Activated gamma-delta T cell treated with anti-CD3 and anti-CD28 coated beads, Interleukin-2, amount 50 U/mL, for 16 hours (primary cell): ENCODE results near the gene CAPG.
"Not testable (repeated sequence)": the region's sequence is repeated elsewhere in the genome, so short reads cannot be mapped to it uniquely, and the experiment has no call there.

Source experiments
- DNase-seq: peaks from one replicate; pipeline ENCODE4 v3.0.0-alpha.2; 2020; ENCODE audit warnings: low read depth

CAPG gene

DNA sequence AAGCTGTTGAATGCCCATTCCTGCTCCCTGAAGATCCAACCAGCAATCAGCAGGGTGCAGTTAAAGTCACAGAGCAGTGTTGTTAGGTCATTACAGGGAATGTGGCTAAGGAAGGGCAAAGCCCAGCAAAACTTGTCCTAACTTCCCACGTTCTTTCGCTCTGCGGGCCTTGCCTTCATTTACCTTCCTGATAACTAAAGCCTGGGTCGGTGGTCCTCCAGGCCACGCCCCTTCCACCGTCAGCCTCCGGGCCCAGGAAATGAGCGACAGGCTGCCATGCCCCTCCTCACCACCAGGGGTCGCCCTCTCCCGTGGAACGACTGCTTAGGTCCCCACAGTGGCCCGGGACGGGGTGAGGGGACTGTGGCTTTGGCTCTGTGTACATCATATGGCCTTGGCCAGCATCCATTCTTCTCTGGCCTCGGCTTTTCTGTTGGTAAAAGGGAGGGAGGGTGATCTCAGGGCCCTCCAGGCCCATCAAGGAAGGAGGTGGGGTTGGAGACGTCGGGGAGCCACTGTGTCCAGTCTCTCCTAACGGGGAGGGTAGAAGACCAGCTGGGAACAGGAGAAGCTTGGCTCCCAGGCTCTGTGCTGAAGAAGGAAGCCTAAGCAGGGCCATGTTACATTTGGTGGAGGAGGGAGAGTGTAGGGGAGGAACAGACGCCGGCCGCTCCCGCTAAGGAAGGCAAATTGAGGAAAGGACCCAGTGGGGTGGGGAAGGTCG lies 10.5 kb upstream of the CAPG start:
- peak; percentile 90 for DNase-seq

DNA sequence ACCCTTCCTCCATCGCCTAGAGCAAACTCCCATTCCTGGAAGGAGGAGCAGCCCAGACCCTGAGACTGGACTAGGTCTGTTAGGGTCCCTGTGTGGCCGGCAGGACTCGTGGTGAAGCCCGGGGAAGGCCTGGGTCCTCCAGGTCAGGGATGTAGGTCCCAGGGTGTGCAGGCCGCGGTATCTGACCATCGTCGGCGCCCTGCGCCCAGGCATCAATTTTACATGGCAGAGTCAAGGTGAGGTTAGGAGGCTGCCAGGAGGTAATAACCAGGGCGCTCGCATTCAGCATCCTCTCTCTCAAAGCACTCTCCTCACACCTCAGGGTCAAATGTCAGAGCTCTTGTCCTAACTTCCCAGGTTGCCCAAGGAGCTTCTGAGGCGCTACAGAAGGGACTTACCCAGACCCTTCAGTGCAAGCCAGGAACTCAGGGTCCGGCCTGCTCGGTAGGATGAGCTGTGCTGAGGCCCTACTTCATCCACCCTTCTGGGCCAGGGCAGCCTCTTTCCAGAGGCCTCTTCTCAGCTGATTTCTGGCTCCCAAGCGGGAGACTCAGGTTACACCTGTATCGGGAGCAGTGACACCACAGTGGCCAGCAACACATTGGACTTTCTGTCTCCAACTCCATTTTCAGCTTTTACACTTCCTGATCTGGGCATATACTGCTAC lies 9.0 kb upstream of the CAPG start:
- DNase-seq, result no peak

DNA sequence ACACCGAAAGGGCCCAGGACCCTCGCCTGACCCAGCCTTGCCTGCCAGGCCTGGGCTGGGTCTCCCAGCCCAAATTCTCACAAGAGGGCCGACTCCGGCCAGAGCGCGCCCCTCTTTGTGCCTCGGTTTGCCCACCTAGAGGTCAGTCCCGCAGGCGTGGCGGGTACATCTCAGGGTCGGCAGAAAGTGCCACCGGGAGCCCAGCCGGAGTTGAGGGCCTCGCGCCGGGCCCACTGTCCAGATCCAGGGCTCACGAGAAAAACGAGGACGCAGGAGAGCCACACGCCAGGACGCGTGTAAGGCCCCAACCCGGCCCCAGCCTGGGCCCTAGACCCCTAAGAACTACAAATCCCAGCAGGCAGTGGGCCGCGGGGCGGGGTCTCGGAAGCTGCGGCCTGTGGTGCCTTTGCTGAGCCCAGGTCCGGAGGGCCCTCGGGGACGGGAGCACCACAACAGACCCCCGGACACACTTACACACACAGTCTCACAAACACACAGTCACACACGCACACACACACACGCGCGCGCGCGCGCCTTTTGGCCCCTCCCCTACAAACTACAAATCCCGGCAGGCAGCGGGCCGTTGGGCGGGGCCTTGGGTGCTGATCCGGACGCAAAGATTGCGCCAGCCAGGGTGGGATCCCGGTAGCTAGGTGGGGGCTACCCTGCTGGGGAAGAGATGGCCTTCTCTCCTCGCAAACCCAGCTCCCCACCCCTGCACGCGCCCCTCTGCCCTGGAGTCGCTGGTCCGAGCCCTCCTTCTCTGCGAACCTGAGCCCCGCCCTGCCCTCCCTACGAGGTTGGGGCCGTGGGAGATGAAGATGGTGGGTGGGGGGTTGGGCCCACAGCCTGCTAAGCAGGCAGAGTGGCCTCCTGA lies 8.2 kb upstream of the CAPG start, which contains the start of gene SH2D6:
SH2D6 (plus strand) TSS at position 583 of the 877 bp plus-strand sequence. CDS start 10,752 bp downstream, outside the sequence.
- peak; percentile 79 for DNase-seq

DNA sequence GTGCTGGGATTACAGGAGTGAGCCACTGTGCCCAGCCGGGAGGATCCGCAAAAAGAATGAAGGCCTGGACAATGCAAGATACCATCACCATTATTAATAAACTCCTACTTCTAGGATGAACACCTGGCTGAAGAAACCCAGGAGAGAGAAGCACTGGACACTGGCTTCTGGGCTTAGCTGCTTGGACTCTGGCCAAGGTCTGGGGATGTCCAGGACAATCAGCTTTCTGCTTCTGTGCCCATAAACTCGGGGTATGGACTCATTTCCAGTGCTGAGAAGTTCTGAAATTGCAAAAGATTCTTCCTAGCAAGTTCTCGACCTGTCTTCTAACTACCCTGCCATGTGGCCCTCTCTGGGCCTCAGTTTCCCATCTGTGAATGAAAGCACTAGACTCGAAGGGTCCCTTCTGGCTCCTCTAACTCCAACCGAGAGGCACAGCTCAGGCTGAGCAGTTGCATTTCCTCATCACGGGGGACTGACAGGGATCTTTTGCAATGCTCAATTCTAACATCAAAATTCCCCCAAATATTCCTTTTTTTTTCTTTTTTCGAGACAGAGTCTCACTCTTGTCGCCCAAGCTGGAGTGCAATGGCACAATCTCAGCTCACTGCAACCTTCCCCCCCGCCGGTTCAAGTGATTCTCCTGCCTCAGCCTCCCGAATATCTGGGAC lies 5.9 kb upstream of the CAPG start:
- no peak for DNase-seq

DNA sequence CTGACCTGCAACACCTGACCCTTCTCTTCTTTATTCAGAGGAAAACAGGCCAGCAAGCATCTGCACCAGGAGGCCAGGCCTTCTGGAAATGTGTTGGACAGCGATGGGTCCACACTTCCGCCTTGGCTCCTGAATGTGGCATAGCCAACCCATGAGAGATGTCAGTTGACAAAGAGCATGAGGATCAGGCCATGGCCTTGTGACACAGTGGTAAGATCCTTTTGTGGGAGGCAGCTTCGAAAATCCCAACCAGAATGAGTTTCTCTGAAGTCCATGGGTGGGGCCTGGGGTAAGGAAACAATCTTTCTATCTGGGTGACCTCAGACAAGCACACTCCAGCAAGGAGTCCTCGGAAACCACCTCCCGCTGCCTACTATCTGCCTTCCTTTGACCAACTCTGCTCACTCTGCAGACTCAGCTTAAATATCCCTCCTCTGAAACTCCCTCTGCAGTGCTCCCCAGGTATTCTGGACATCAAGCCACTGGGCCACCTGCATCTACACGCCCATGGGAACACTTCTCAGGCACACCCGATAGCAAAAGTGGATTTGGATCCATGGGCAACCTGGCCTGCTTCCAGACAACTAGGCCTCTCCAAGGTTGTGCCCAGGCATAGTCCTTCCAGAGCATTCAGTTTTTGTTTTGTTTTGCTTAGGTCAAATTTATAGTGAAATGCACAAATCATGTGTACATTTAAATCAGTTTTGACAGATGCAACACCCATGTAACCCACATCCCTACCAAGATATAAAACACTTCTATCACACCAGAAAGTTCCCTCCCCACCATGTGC lies 4.8 kb upstream of the CAPG start:
- DNase-seq, result no peak

DNA sequence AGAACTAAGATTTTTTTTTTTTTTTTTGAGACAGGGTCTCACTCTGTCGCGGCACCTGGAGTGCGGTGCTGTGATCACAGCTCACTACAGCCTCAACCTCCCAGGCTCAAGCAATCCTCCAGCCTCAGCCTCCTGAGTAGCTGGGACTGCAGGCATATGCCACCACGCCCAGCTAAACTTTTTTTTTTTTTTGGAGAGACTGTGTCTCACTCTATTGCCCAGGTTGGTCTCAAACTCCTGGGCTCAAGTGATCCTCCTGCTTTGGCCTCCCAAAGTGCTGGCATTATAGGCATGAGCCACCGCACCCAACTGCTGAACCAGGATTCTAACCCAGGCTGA lies 4.2 kb upstream of the CAPG start:
- not testable (repeated sequence) for DNase-seq

DNA sequence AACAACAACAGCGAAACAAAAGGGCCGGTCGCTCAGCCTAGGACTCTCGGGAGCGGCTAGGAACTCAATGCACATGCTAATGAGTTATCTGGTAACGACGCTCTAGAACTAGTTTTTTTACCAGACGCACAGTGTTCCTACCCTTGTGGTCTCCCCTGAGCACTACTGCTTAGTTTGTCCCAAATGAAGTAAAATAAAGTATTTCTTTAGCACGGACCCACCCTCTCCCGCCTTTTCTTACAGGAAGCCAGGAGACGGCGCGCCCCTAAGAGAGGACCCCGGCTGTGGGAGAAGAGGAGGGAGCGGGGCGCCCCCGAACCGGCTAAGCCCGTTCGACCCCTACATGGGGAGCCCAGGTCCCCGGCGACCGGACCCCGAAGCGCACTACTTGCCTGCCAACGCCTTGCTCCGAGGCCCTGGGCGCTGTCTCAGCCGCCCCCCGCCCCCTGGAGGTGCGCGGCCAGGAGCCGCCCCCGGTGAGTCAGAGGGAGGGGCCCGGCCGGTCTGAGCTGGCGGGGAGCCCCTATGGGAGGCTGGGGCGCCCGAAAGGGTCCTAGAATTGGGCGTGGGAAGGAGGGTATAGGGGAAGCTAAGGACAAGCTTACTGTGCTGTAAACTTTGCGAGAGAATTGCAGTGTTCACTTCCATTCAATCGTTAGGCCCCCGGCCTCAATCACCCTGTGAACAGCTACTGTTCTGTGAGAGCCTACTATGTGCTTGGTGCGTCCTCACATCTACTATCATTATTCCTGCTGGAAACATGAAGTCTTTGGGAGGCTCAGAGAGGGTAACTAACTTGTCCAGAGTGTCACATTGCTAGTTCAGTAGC lies 3.6 kb upstream of the CAPG start:
- peak; percentile 29 for DNase-seq

DNA sequence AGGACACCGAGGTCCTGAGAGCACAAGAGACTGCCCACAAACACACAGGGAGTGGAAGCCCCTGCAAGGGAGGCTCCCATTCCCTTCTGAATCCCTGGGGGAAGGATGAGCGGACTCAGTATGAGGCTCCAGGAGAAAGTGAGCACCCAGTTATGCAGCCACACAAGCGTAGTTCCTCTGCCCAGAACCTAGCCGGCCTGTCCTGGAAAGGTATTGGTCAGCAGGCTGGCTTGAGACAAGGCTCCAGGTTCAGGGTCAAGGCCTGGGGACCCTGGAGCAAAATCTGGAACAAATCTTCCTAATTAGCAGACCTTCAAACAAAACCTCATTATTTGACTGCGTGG lies 1.2 kb upstream of the CAPG start:
- DNase-seq, result no peak

DNA sequence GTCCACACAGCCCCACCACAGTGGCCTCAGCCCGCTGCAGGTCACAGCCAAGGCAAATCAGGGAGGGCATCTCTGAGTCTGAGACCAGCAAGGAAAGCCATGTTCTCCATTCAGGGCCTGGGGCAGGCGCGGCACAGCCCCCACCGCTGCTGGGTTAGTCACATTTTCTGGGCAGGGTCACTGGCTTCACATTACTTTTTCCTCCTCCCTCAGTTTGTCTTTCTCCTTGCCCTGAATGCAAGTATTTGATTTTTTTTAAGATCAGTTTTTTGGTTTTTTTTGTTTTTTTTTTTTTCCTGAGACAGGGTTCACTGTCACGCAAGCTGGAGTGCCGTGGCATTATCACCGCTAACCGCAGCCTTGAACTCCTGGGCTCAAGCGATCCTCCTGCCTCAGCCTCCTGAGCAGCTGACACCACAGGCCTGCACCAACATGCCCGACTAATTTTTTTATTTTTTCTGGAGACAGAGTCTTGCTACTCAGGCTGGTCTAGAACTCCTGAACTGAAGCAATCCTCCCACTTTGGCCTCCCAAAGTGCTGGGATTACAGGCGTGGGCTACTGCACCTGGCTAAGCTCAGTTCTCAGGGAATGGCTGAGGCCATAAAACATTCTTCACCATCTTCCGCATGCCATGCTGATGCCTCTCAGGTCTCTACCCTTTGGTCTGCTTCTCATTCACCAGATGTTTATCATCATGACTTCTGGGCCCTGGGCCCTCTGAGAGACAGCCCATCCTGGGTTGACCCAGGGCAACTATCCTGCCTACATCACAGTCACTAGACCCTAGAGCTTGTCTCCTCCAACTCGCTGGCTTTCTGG lies 628 bp upstream of the CAPG start:
- DNase-seq, result no peak

DNA sequence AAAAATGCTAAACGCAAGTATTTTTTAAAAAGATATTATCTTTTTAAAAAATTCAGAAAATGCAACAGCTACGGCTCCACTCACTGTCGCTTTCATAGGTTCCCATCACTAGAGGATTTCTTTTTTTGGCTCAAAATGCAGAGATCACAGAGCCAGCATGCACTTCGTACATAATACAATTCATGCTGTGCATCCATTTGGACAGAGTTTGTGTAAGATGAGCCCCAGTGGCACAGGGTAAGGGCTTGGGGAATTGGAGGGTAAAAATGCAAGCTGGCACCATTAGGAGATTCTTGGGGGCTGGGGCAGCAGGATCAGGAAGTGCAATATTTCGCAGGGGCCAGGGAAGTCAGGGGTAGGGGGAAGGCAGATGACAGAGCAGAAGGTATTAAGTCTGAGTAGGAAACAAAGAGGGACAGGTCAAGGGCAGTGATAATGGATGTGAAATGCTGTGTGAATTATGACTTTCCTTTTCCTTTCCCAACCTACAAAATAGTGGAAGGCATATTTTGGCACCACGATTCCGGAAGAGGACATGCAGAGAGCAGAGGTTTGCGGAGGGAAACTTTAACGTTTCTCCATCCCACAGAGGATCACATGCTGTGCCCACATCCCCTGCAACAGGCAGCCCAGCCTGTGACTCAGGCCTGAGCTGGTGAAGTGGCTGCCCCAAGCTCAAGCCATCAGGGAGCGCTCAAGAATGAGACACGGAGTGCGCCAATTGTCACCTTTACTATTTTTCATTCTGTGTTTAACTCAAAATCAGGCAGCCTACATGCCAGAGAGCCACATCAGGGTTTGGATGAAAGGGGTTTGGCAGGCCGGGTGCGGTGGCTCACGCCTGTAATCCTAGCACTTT lies 4.7 kb downstream of the CAPG start:
- peak; percentile 56 for DNase-seq

DNA sequence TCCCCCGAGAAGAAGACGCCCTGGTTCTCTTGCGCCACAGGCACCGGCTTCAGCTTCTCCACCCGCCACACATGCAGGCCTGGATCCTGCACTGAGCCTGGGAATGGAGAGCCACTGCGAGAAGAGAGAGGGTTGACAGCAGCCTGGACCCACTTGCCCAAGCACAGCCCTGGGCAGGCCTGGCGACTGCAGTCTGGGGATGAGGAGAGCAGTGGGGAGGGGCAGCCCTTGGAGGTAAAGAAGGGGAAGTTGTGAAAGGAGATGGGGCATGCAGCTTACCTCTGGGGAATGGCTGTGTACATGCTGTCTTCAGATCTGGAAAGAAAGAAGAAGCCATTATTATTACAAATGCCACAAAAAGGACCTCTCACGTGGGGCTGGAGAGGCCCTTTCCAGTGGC lies 8.3 kb downstream of the CAPG start:
- DNase-seq, result no peak

DNA sequence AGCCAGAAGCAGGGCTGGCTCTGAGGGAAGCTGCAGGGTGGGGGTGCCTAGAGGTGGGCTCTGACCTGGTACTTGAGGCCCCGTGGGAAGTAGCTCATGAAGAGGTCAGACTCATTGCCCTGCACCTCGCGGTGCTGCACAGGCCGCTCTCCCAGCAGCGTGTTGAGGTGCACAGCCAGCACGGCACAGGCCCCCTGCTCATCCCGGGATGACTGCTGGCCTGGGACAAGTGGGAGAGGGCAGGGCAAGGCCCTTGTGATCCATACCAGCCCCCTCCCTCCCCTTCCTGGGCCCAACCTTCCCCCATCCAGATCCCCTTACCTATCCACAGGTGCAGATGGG lies 8.7 kb downstream of the CAPG start:
- no peak for DNase-seq

DNA sequence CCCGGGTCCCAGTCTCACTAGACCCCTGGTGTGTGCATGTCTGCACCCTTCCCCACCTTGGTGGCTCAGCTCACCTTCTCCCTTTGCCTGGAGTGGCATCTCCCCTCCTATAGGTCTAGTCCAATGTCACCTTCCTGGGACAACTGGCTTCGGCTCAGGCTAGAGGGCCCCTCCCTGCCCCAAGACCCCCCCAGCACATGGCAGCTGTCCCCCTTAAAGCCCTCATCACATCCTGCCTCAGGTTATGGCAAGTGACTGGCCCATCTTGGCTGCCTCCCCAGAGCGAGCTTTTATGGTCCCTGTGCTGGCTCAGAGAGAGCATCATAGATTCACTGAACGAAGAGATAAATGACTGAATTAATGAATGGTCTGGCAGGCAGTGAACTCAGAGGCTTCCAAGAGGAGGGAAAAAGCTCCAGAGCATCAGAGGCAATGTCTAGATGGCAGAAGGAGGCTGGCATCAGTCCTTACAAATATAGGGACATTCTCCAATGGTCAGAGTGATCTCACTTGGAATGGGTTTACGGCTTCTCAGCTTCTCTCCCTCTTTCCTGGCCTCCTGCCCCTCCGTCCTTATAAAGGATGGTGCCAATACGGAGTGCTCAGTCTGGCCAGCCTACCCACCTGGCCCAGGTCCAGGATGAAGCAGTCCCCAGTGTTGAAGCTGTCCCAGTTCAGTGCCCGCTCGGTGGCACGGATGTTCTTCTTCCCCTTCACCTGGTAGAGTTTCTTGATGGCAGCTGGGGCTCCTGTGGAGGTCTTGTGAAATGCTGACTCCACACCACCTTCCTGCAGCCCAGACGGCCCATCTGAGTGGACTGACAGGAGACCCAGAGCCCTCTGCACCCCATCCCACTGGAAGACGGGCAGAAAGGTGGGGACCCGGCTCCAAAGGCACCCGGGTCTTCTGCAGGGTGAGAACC lies 9.4 kb downstream of the CAPG start:
- DNase-seq, result no peak

DNA sequence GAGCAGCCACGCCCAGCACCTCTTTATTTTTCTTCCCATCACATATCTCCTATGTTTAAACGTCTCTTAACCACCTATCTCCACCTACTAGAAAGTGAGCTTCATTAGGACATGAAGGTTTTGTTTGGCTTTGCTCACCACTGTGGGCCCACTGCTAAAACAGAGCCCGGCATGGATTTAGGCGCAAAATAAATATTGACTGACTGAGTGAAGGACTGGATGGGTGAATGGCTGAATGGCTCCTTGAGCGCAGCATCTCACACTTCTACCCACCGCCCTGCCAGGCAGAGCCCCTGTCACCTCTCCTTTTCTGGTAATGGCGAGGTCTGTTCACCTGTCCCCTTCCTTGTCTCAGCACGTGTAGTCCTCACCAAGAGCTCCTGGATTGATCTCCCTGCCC lies 10.1 kb downstream of the CAPG start:
- no peak for DNase-seq

DNA sequence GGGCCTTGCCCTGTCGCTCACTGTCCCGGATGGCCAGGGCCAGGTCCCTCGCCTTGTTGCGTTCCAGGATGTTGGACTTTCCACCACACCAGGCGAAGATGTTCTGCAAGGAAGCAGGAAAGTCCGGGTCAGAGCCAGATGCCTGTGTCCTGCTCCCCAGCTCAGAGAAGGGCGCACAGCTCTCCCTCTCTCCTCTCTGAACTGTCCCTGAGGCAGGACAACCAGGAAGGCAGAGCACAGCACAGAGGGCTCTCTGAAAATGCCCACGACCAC lies 11.0 kb downstream of the CAPG start:
- DNase-seq, result no peak

DNA sequence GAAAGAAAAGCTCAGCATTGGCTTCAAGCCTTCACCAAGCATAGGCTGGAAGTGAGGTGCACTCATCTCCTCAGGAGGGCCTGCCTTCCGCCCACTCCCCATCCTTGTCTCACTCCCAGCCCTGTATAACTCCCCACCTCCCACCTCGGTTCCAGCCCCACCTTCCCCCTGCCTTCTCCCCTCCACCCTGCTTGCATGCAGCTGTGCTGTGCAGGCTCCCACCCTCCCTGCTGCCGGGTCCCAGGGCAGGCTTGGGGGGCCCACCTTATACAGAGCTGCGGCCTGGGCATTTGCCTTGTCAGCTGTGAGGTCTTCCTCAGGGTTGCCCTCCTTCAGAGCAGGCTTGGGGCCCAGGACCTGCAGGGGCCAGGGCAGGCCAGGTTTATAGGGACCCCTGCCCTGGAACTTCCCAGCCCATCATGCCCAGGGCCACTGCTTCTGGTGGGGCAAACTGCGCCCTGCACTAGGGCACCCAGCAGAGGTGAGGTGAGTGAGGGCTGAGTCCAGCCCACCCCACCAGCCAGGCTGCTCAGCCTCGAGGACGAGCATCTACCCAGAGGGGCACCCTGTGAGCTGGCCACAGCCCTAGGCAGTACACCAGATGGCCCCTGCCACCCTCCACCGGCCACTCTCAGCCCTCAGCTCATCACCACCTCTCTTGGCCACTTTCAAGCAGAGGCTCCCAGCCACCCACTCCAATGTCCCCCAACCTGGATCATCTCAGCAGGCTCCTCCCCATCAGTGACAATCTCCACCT lies 11.6 kb downstream of the CAPG start:
- no peak for DNase-seq

DNA sequence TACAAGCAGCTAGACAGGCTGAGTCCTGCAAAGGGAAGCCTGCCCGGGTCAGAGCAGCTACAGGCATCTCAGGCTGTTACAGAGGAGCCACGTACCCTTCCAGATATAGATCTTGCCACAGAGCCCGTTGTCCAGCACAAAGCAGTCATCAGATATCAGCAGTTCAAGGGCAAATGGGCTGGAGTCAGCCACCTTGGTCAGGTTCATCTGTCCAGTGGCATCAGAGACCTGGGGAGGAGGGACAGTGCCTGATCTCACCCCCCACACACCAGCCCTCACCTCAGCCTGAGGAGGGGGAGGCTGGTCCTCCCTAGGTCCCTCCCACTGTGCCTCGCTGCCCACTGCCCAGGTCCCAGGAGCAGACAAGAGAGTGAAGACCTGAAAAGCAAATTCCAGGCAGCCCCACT lies 12.2 kb downstream of the CAPG start:
- no peak for DNase-seq
